HEK293T (cell line): ENCODE data around the gene SUPT7L.

Source experiments
- BHLHE40 ChIP-seq: fragments of 450-650 bp; IDR thresholded peaks from 2 replicates; pipeline ENCODE4 v1.6.1; 2016; ENCODE audit warnings: mild to moderate bottlenecking, moderate library complexity, borderline replicate concordance
- ELF4 ChIP-seq: fragments of 450-650 bp; IDR thresholded peaks from 2 replicates; pipeline ENCODE4 v1.6.1; 2017; ENCODE audit warnings: antibody characterized with exemption
- FOXA1 ChIP-seq: fragments of 450-650 bp; IDR thresholded peaks from 2 replicates; pipeline ENCODE4 v1.6.1; 2016; ENCODE audit warnings: mild to moderate bottlenecking
- FOXK2 ChIP-seq: fragments of 450-650 bp; IDR thresholded peaks from 2 replicates; pipeline ENCODE4 v1.6.1; 2016; ENCODE audit warnings: mild to moderate bottlenecking
- FOXM1 ChIP-seq: fragments of 450-650 bp; IDR thresholded peaks from 2 replicates; pipeline ENCODE4 v1.6.1; 2017; ENCODE audit warnings: mild to moderate bottlenecking, borderline replicate concordance
- HDGF ChIP-seq: fragments of 450-650 bp; IDR thresholded peaks from 2 replicates; pipeline ENCODE4 v1.6.1; 2017; ENCODE audit warnings: antibody characterized with exemption, borderline replicate concordance
- L3MBTL2 ChIP-seq: fragments of 450-650 bp; conservative IDR thresholded peaks from 2 replicates; pipeline ENCODE4 v1.6.1; 2016; ENCODE audit warnings: mild to moderate bottlenecking
- NFRKB ChIP-seq: fragments of 450-650 bp; IDR thresholded peaks from 2 replicates; pipeline ENCODE4 v1.6.1; 2016; ENCODE audit warnings: mild to moderate bottlenecking, moderate library complexity
- PKNOX1 ChIP-seq: fragments of 450-650 bp; IDR thresholded peaks from 2 replicates; pipeline ENCODE4 v1.6.1; 2016
- SP1 ChIP-seq: fragments of 450-650 bp; IDR thresholded peaks from 2 replicates; pipeline ENCODE4 v1.6.1; 2017
- SUZ12 ChIP-seq: fragments of 450-650 bp; IDR thresholded peaks from 2 replicates; pipeline ENCODE4 v1.6.1; 2016; ENCODE audit warnings: mild to moderate bottlenecking
- TARDBP ChIP-seq: fragments of 450-650 bp; IDR thresholded peaks from 2 replicates; pipeline ENCODE4 v1.6.1; 2016

DNA sequence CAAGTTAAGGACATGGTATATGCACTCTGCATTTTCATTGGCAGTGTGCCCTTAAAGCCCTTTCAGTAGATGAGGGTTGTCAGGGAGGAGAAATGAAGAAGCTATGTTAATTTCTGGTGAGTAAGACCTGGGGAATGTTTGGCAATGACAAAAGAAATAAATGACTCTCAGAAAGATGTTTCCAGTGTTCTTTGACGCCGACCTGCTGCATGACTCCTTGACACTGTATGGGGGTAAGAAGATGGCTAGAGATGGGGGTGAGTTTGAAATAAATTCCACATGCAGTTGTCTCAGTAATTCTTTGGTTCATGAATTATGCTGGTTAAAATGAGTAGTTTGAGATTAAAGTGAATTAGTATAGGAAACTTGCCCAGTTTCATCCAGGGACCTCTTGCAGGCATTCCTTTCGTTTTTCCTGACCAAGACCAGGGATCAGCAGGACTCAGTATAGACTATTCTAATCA, 40.5 kb downstream of the SUPT7L start:
- TF ChIP-seq SP1 (no peak), ELF4 (no peak), FOXA1 (no peak), TARDBP (no peak), FOXM1 (no peak), PKNOX1 (no peak), NFRKB (no peak), FOXK2 (no peak), BHLHE40 (no peak), L3MBTL2 (no peak), HDGF (no peak), SUZ12 (no peak)
